GM12878 (cell line): ENCODE data around the gene KIAA0408. TPM values are rescaled to one million over a fixed set of nuclear protein-coding genes. Genes with fewer than 3 reads are reported as not detected.

Experiments
- ATAC-seq: fragments of 200-7000 bp; cut with Tn5 transposase; 3 replicates; pipeline ENCODE4 v1.9.1; 2020; ENCODE audit warnings: mild to moderate bottlenecking, moderate library complexity
- BruUV-seq: library from RNA; stranded (reverse); fragments of 400-500 nt; replicated peaks from 2 replicates; lab custom pipeline; 2021; lab: Mats Ljungman, UMichigan
- CTCF ChIA-PET: fragments of 300-600 bp; sonication (Branson Sonifier 250); formaldehyde crosslinking; extraction: SDS; loops from one replicate; lab custom pipeline; 2021; ENCODE audit warnings: inconsistent platforms; lab: Yijun Ruan, JAX
- POLR2A ChIA-PET: fragments of 350-600 bp; formaldehyde crosslinking; extraction: SDS; loops from one replicate; lab custom pipeline; 2021; ENCODE audit warnings: inconsistent platforms; lab: Charles Lee
- RAD21 ChIA-PET: fragments of 300-600 bp; sonication (Branson Sonifier 250); formaldehyde crosslinking; loops from one replicate; lab custom pipeline; 2023; ENCODE audit warnings: antibody characterized with exemption; ENCODE audit not compliant: unreplicated experiment; lab: Charles Lee
- SMC1A ChIA-PET: fragments of 300-600 bp; sonication (Branson Sonifier 250); formaldehyde crosslinking; loops from one replicate; lab custom pipeline; 2023; ENCODE audit not compliant: unreplicated experiment, uncharacterized antibody; lab: Charles Lee
- DNase-seq: peaks from one replicate; pipeline ENCODE4 v3.0.0-alpha.2; 2011; ENCODE audit warnings: low read depth, low spot score
- FAIRE-seq: peaks from 3 replicates; lab custom pipeline; 2011; peaks lifted over from hg19 to GRCh38; lab: Jason Lieb, UNC
- H2AFZ ChIP-seq: 2 replicates; pipeline ENCODE4 v1.6.0; 2011; ENCODE audit warnings: low read depth, low read length, control low read depth; ENCODE audit not compliant: control insufficient read depth
- H3K27ac ChIP-seq: 2 replicates; pipeline ENCODE4 v1.5.1; 2011; ENCODE audit warnings: control low read depth; ENCODE audit not compliant: control insufficient read depth, insufficient read depth
- H3K27me3 ChIP-seq, 2 experiments: replicated peaks in 1 of 2; 2 replicates each; pipeline versions ENCODE4 v1.6.0 to v1.6.1; 2011; ENCODE audit warnings: low read length in 1 of 2; ENCODE audit not compliant: control insufficient read depth in 2 of 2, insufficient read depth in 2 of 2
- H3K36me3 ChIP-seq, 2 experiments: 2 replicates each; pipeline ENCODE4 v1.5.1; 2011; ENCODE audit warnings: low read length in 1 of 2; ENCODE audit not compliant: control insufficient read depth in 2 of 2, insufficient read depth in 2 of 2
- H3K4me1 ChIP-seq: 2 replicates; pipeline ENCODE4 v1.6.1; 2011; ENCODE audit warnings: mild to moderate bottlenecking, low read length, moderate library complexity, mixed read lengths; ENCODE audit not compliant: control insufficient read depth, insufficient read depth
- H3K4me2 ChIP-seq: 2 replicates; pipeline ENCODE4 v1.6.0; 2011; ENCODE audit warnings: control low read depth; ENCODE audit not compliant: control insufficient read depth, insufficient read depth
- H3K4me3 ChIP-seq: fragments of 200-600 bp; sonication (generic); 2 replicates; pipeline ENCODE4 v1.5.1; 2016
- H3K79me2 ChIP-seq: 2 replicates; pipeline ENCODE4 v1.6.0; 2011; ENCODE audit warnings: low read length; ENCODE audit not compliant: control insufficient read depth, insufficient read depth
- H3K9ac ChIP-seq: 2 replicates; pipeline ENCODE4 v1.8.0; 2011; ENCODE audit warnings: low read length, control low read depth, mixed read lengths; ENCODE audit not compliant: control insufficient read depth, insufficient read depth
- H3K9me3 ChIP-seq: replicated peaks from 3 replicates; pipeline ENCODE4 v1.5.1; 2011; ENCODE audit warnings: mild to moderate bottlenecking, low read length; ENCODE audit not compliant: control insufficient read depth, insufficient read depth
- H4K20me1 ChIP-seq: 2 replicates; pipeline ENCODE4 v1.6.0; 2011; ENCODE audit not compliant: control insufficient read depth, insufficient read depth
- BCL3 ChIP-seq: IDR thresholded peaks from 2 replicates; pipeline ENCODE4 v1.6.1; 2011; ENCODE audit warnings: borderline replicate concordance, low read depth, mild to moderate bottlenecking, moderate library complexity, low read length; ENCODE audit not compliant: insufficient read depth, poor library complexity, severe bottlenecking
- FOXM1 ChIP-seq: IDR thresholded peaks from 2 replicates; pipeline ENCODE4 v1.6.1; 2012; ENCODE audit warnings: low read depth, mild to moderate bottlenecking, inconsistent platforms, low read length, moderate library complexity
- HDAC2 ChIP-seq: fragments of 200-600 bp; sonication (generic); IDR thresholded peaks from 2 replicates; pipeline ENCODE4 v1.6.1; 2017
- JUNB ChIP-seq: IDR thresholded peaks from 2 replicates; pipeline ENCODE4 v1.6.1; 2016; ENCODE audit warnings: antibody characterized with exemption, mild to moderate bottlenecking
- KDM1A ChIP-seq: fragments of 200-600 bp; sonication (generic); IDR thresholded peaks from 2 replicates; pipeline ENCODE4 v1.6.1; 2016; ENCODE audit warnings: borderline replicate concordance
- LARP7 ChIP-seq: fragments of 450-650 bp; IDR thresholded peaks from 2 replicates; pipeline ENCODE4 v1.6.1; 2017; ENCODE audit warnings: mild to moderate bottlenecking
- MYC ChIP-seq: IDR thresholded peaks from 2 replicates; pipeline ENCODE4 v1.6.1; 2011; ENCODE audit warnings: mild to moderate bottlenecking, low read length, moderate library complexity, inconsistent platforms; ENCODE audit not compliant: insufficient read depth, insufficient replicate concordance, insufficient read length, severe bottlenecking
- NR2C2 ChIP-seq: IDR thresholded peaks from 2 replicates; pipeline ENCODE4 v1.6.1; 2011; ENCODE audit warnings: borderline replicate concordance, low read depth; ENCODE audit not compliant: control insufficient read depth, insufficient read length
- POLR2AphosphoS5 ChIP-seq: IDR thresholded peaks from 2 replicates; pipeline ENCODE4 v1.6.1; 2011; ENCODE audit warnings: mild to moderate bottlenecking, low read length, inconsistent platforms
- RAD51 ChIP-seq: fragments of 450-650 bp; IDR thresholded peaks from 2 replicates; pipeline ENCODE4 v1.6.1; 2016; ENCODE audit warnings: moderate library complexity, mild to moderate bottlenecking, inconsistent platforms
- RFX5 ChIP-seq: IDR thresholded peaks from 2 replicates; pipeline ENCODE4 v1.6.1; 2011; ENCODE audit warnings: low read depth, low read length, improper control_type of control experiment
- SIX5 ChIP-seq: IDR thresholded peaks from 2 replicates; pipeline ENCODE4 v1.6.1; 2011; ENCODE audit warnings: mild to moderate bottlenecking, low read depth, low read length, moderate library complexity; ENCODE audit not compliant: severe bottlenecking
- SMAD1 ChIP-seq: fragments of 450-650 bp; IDR thresholded peaks from 2 replicates; pipeline ENCODE4 v1.6.1; 2018; ENCODE audit warnings: mild to moderate bottlenecking, low read depth; ENCODE audit not compliant: partially characterized antibody
- SMC3 ChIP-seq: IDR thresholded peaks from 2 replicates; pipeline ENCODE4 v1.6.1; 2011; ENCODE audit warnings: low read length, improper control_type of control experiment, borderline replicate concordance
- TAF1 ChIP-seq: IDR thresholded peaks from 2 replicates; pipeline ENCODE4 v1.6.1; 2011; ENCODE audit warnings: mild to moderate bottlenecking, low read depth, low read length, borderline replicate concordance
- TBL1XR1 ChIP-seq: IDR thresholded peaks from 2 replicates; pipeline ENCODE4 v1.6.1; 2012; ENCODE audit warnings: low read depth, low read length, improper control_type of control experiment
- TCF12 ChIP-seq: IDR thresholded peaks from 2 replicates; pipeline ENCODE4 v1.6.1; 2011; ENCODE audit warnings: low read depth, mild to moderate bottlenecking, low read length
- WGBS: methylation state at CpG from one replicate; pipeline ENCODE4 v1.1.6; 2016; ENCODE audit warnings: low lambda C conversion rate; ENCODE audit not compliant: insufficient replicate concordance, insufficient coverage; ENCODE audit errors: missing lambda C conversion rate; 5-methylcytosine and 5-hydroxymethylcytosine counted together
- in situ Hi-C: fragments of 300-500 bp; cut with MboI; formaldehyde crosslinking; loops from 9 replicates; pipeline ENCODE4 v1.14.3; 2018; ENCODE audit warnings: mixed read lengths
- intact Hi-C: fragments of 100-400 bp; cut with micrococcal nuclease; formaldehyde crosslinking; loops from one replicate; pipeline ENCODE4 v1.14.2; 2022; ENCODE audit not compliant: unreplicated experiment
- polyA plus RNA-seq, 11 experiments: library from polyadenylated mRNA; depleted of rRNA in 4 of 11; unstranded in 6 of 11; stranded (reverse) in 5 of 11; fragments of >200 nt; fragmentation: Nextera tagmentation in 4 of 11; fragmentation: Illumina TruSeq in 1 of 11; extraction: Ambion mirVana in 4 of 11; extraction: Trizol in 1 of 11; gene quantifications; 1 replicate in 1 of 11; 2 replicates in 10 of 11; pipeline versions ENCODE4 v1.2.1 to v1.2.3, GENCODE V29; 2011 to 2016; ENCODE audit warnings: inconsistent platforms in 2 of 11, missing spikeins in 2 of 11, low read depth in 1 of 11
- total RNA-seq, 4 experiments: library from RNA; depleted of rRNA in 3 of 4; stranded (reverse); fragments of >200 nt in 3 of 4; fragmentation: Illumina TruSeq in 1 of 4; extraction: Trizol in 1 of 4; gene quantifications; 2 replicates each; pipeline versions ENCODE4 v1.2.1 to v1.2.3, GENCODE V29; 2013 to 2021
- TF ChIP-seq, protein P1 (sequence below): IDR thresholded peaks from 2 replicates; pipeline ENCODE4 v1.6.1; 2012; ENCODE audit warnings: low read depth, low read length, improper control_type of control experiment
- TF ChIP-seq, protein P2 (sequence below), 3 experiments: IDR thresholded peaks in 2 of 3; conservative IDR thresholded peaks in 1 of 3; 2 replicates each; pipeline ENCODE4 v1.5.1; 2011; ENCODE audit warnings: low read depth in 3 of 3, low read length in 3 of 3, mild to moderate bottlenecking in 3 of 3, control low read depth in 2 of 3, moderate library complexity in 2 of 3, inconsistent platforms in 1 of 3, mixed read lengths in 1 of 3; ENCODE audit not compliant: control insufficient read depth in 2 of 3, insufficient read depth in 1 of 3; ENCODE audit errors: extremely low read depth in 1 of 3

The KIAA0408 gene
- total and polyA plus RNA-seq, 10 of the 15 experiments (the other 5 are each of a cell fraction or from before 2014, with no cell fraction given) = 0.03 to 0.30 (median 0.06) TPM; not detected in 4

- ChIA-PET RAD21 (no interaction called here), POLR2A (interaction anchor here (0.9 kb wide), 1 partner anchor 19 kb away, joined by 3 read pairs; no protein-coding TSS in a partner anchor)
- no peaks in the 10 kb centered on the region for H3K27me3 ChIP-seq
- no peak overlapping the region for H3K27ac ChIP-seq
- no peaks in the 10 kb centered on the region for H3K79me2 ChIP-seq
- H3K9me3 ChIP-seq = no peaks in the 10 kb centered on the region
- FAIRE-seq = no peak
- no peaks in the 10 kb centered on the region for H3K36me3 ChIP-seq
- intact Hi-C loops = no loop called here
- TF ChIP-seq, protein P1, sequence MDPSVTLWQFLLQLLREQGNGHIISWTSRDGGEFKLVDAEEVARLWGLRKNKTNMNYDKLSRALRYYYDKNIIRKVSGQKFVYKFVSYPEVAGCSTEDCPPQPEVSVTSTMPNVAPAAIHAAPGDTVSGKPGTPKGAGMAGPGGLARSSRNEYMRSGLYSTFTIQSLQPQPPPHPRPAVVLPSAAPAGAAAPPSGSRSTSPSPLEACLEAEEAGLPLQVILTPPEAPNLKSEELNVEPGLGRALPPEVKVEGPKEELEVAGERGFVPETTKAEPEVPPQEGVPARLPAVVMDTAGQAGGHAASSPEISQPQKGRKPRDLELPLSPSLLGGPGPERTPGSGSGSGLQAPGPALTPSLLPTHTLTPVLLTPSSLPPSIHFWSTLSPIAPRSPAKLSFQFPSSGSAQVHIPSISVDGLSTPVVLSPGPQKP = no peak
- no peak for TF ChIP-seq TBL1XR1
- TF ChIP-seq KDM1A = no peak
- TF ChIP-seq BCL3 = no peak
- TF ChIP-seq, protein P2, sequence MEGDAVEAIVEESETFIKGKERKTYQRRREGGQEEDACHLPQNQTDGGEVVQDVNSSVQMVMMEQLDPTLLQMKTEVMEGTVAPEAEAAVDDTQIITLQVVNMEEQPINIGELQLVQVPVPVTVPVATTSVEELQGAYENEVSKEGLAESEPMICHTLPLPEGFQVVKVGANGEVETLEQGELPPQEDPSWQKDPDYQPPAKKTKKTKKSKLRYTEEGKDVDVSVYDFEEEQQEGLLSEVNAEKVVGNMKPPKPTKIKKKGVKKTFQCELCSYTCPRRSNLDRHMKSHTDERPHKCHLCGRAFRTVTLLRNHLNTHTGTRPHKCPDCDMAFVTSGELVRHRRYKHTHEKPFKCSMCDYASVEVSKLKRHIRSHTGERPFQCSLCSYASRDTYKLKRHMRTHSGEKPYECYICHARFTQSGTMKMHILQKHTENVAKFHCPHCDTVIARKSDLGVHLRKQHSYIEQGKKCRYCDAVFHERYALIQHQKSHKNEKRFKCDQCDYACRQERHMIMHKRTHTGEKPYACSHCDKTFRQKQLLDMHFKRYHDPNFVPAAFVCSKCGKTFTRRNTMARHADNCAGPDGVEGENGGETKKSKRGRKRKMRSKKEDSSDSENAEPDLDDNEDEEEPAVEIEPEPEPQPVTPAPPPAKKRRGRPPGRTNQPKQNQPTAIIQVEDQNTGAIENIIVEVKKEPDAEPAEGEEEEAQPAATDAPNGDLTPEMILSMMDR (IDR thresholded peaks at IDR 0.05 in 2 of 3, conservative IDR thresholded peaks at IDR 0.05 in 1 of 3; ENCODE audit: control insufficient read depth in 2 of 3, extremely low read depth in 1 of 3, insufficient read depth in 1 of 3, low read depth in 3 of 3, low read length in 3 of 3) = no peak
- TF ChIP-seq RAD51 = no peak
- TF ChIP-seq FOXM1 = no peak
- no peak for TF ChIP-seq SIX5
- no peak for TF ChIP-seq JUNB
- no peak for TF ChIP-seq SMAD1
- no peak for TF ChIP-seq SMC3
- no peak for TF ChIP-seq LARP7
- TF ChIP-seq MYC = no peak
- no peak for TF ChIP-seq TAF1
- no peak for TF ChIP-seq HDAC2
- no peak for TF ChIP-seq TCF12
- TF ChIP-seq RFX5 = no peak
- no peak for TF ChIP-seq NR2C2
- no peak for TF ChIP-seq POLR2AphosphoS5
- TF ChIP-seq, all 136 proteins: peak for 0
- 0% methylated on average over 2 of the region's 2 CpGs for WGBS
- BruUV-seq = no TSS peak
- ChIA-PET SMC1A (interaction anchor here (0.5 to 1.3 kb wide), 2 partner anchors 9 to 19 kb away, joined by 3 read pairs; no protein-coding TSS in a partner anchor), CTCF (no interaction called here)
- ATAC-seq = no peak
- no peaks in the 10 kb centered on the region for H3K4me1 ChIP-seq
- in situ Hi-C loops = no loop called here
- H3K4me2 ChIP-seq = no peak overlapping the region
- H2AFZ ChIP-seq = no peak overlapping the region
- no peak overlapping the region for H3K4me3 ChIP-seq
- DNase-seq = no peak
- H4K20me1 ChIP-seq = no peaks in the 10 kb centered on the region
- H3K9ac ChIP-seq = no peak overlapping the region
Measured at GRCh38 chr6:127439718-127440117, 19.5 kb downstream of the KIAA0408 start.
